Activated CD4-positive, alpha-beta T cell treated with anti-CD3 and anti-CD28 coated beads for 36 hours (primary cell): ENCODE data around the gene GPR153. TPM values are rescaled to one million over a fixed set of nuclear protein-coding genes. Genes with fewer than 3 reads are reported as not detected.
A peak's percentile ranks its signal among the peaks of the same experiment; 100 is the strongest.
"Not testable (repeated sequence)": the region's sequence is repeated elsewhere in the genome, so short reads cannot be mapped to it uniquely, and the experiment has no call there.

Experiments used
- ATAC-seq: fragments of 200-7000 bp; cut with Tn5 transposase; one replicate; pipeline ENCODE4 v1.10.0; 2021; ENCODE audit warnings: mild to moderate bottlenecking, moderate library complexity
- CTCF ChIA-PET: fragments of 350-600 bp; sonication (Branson Sonifier 250); formaldehyde crosslinking; loops from one replicate; lab custom pipeline; 2021; ENCODE audit warnings: antibody characterized with exemption; lab: Charles Lee
- POLR2A ChIA-PET: fragments of 350-600 bp; sonication (Branson Sonifier 250); formaldehyde crosslinking; loops from one replicate; lab custom pipeline; 2021; ENCODE audit warnings: antibody characterized with exemption, inconsistent platforms; lab: Charles Lee
- DNase-seq: peaks from one replicate; pipeline ENCODE4 v3.0.0-alpha.2; 2020
- H3K27ac Mint-ChIP-seq: one replicate; pipeline ENCODE4 v1.8.0; 2021; ENCODE audit warnings: mixed read lengths
- H3K27me3 Mint-ChIP-seq: one replicate; pipeline ENCODE4 v1.8.0; 2021; ENCODE audit warnings: mixed read lengths
- H3K36me3 Mint-ChIP-seq: one replicate; pipeline ENCODE4 v1.8.0; 2021; ENCODE audit warnings: low read depth, mixed read lengths
- H3K4me1 Mint-ChIP-seq: one replicate; pipeline ENCODE4 v1.8.0; 2021; ENCODE audit warnings: mixed read lengths
- H3K4me3 Mint-ChIP-seq: one replicate; pipeline ENCODE4 v1.8.0; 2021; ENCODE audit warnings: mild to moderate bottlenecking, moderate library complexity, mixed read lengths
- H3K9me3 Mint-ChIP-seq: one replicate; pipeline ENCODE4 v1.8.0; 2021; ENCODE audit warnings: low read depth, mixed read lengths
- intact Hi-C, 2 experiments: fragments of 100-400 bp; cut with DNase I in 1 of 2; cut with micrococcal nuclease in 1 of 2; formaldehyde crosslinking; loops; one replicate each; pipeline versions ENCODE4 v1.14.2 to v1.15.1; 2022 to 2024; cut with DNase I, micrococcal nuclease
- total RNA-seq, 2 experiments: library from RNA; stranded (reverse); gene quantifications; one replicate each; pipeline ENCODE4 v1.2.3, GENCODE V29; 2021

Gene GPR153
- total RNA-seq: under 1 TPM; 0.16 to 0.25 TPM

GRCh38 chr1:6260961-6261614 is at the start of gene GPR153:
Gene GPR153 (minus strand): TSS chr1:6261098. CDS start chr1:6254905, 6,193 bp downstream.
- H3K27me3 Mint-ChIP-seq: peaks cover 3% of the 10 kb centered on the region
- H3K36me3 Mint-ChIP-seq: peaks cover 1% of the 10 kb centered on the region
- ChIA-PET POLR2A (no interaction called here), CTCF (interaction anchor here (0.5 to 3.2 kb wide), 2 partner anchors 15 to 375 kb away, joined by 4 to 14 read pairs; no protein-coding TSS in a partner anchor)
- H3K27ac Mint-ChIP-seq: no peak within 1 kb of the TSS
- peaks cover 3% of the 10 kb centered on the region for H3K4me1 Mint-ChIP-seq
- intact Hi-C loops: loop anchor here in 1 of 2 experiments (1.0 kb wide), 3 partner anchors 15 to 132 kb away; partner anchors contain the start of gene ACOT7
- H3K9me3 Mint-ChIP-seq: no peaks in the 10 kb centered on the region
- peak within 1 kb of the TSS; percentile 33 for H3K4me3 Mint-ChIP-seq
- ATAC-seq: peak; percentile 73
- DNase-seq: peak; percentile 73

DNA sequence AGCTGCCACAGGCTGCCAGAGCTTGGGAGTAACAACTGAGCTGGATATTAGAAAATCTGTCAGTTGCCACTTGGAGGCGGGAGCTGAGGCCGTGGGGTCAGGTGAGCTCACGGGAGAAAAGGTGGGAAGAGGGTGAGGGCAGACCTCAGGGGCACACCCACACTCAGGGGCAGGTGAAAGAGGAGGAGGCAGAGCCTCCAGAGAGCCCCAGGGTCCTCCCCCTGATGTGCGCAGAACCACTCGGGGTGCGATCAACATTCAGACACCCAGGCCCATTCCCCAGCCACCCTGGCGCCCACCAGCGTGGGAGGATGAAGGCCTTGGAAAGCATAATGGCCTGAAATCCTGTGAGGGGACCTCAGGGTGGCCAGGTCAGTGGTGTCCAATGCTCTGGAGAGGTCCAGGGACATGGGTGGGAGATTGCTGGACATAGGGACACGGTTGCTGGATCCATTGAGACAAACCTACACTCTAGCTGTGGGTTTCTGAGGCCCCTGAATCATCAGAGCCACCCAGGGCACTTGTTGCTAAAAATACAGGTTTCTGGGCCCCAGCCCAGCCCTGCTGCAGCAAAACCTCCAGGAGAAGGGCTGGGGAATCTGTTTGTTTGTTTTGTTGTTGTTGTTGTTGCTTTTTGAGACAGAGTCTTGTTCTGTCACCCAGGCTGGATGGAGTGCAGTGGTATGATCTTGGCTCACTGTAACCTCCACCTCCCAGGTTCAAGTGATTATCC is 49.4 kb upstream of the GPR153 start:
- no peaks in the 10 kb centered on the region for H3K27me3 Mint-ChIP-seq

GRCh38 chr1:6309564-6309963 is 48.7 kb upstream of the GPR153 start:
- ChIA-PET CTCF (interaction anchor here (1.0 kb wide), 2 partner anchors 21 to 58 kb away, joined by 3 read pairs; no protein-coding TSS in a partner anchor), POLR2A (no interaction called here)
- Mint-ChIP-seq H3K4me1 (no peaks in the 10 kb centered on the region), H3K27me3 (no peaks in the 10 kb centered on the region), H3K27ac (no peak overlapping the region), H3K36me3 (peaks cover 8% of the 10 kb centered on the region), H3K4me3 (no peak overlapping the region), H3K9me3 (no peaks in the 10 kb centered on the region)
- intact Hi-C loops: no loop called here
- no peak for ATAC-seq
- DNase-seq: no peak

More for the DNA sequence above, 49.4 kb upstream of the GPR153 start:
- H3K36me3 Mint-ChIP-seq: peaks cover 8% of the 10 kb centered on the region
- intact Hi-C loops: no loop called here
- H3K4me3 Mint-ChIP-seq: no peak overlapping the region
- no peak for ATAC-seq
- H3K27ac Mint-ChIP-seq: no peak overlapping the region
- ChIA-PET CTCF (no interaction called here), POLR2A (no interaction called here)
- H3K9me3 Mint-ChIP-seq: no peaks in the 10 kb centered on the region
- no peaks in the 10 kb centered on the region for H3K4me1 Mint-ChIP-seq
- DNase-seq: no peak

GRCh38 chr1:6308449-6308848 is 47.6 kb upstream of the GPR153 start:
- no peak for DNase-seq
- Mint-ChIP-seq H3K9me3 (no peaks in the 10 kb centered on the region), H3K4me3 (no peak overlapping the region), H3K27me3 (no peaks in the 10 kb centered on the region), H3K4me1 (no peaks in the 10 kb centered on the region), H3K36me3 (peaks cover 8% of the 10 kb centered on the region), H3K27ac (no peak overlapping the region)
- CTCF ChIA-PET: interaction anchor here (1.0 kb wide), 1 partner anchor 59 kb away, joined by 3 read pairs; no protein-coding TSS in a partner anchor
- ATAC-seq: no peak
- intact Hi-C loops: no loop called here
- POLR2A ChIA-PET: no interaction called here

- H3K27ac Mint-ChIP-seq, H3K36me3 Mint-ChIP-seq, H3K9me3 Mint-ChIP-seq, CTCF ChIA-PET, DNase-seq, H3K27me3 Mint-ChIP-seq, ATAC-seq, POLR2A ChIA-PET, H3K4me1 Mint-ChIP-seq, intact Hi-C loops, H3K4me3 Mint-ChIP-seq: not testable (repeated sequence)
Observed at GRCh38 chr1:6307682-6308081, 46.8 kb upstream of the GPR153 start.

GRCh38 chr1:6307099-6307498 is 46.2 kb upstream of the GPR153 start:
- intact Hi-C loops: no loop called here
- no peak for ATAC-seq
- peaks cover 8% of the 10 kb centered on the region for H3K36me3 Mint-ChIP-seq
- CTCF ChIA-PET: interaction anchor here (0.9 kb wide), 1 partner anchor 98 kb away, joined by 3 read pairs; no protein-coding TSS in a partner anchor
- H3K9me3 Mint-ChIP-seq: no peaks in the 10 kb centered on the region
- no peak for DNase-seq
- H3K4me1 Mint-ChIP-seq: no peaks in the 10 kb centered on the region
- POLR2A ChIA-PET: no interaction called here
- no peak overlapping the region for H3K4me3 Mint-ChIP-seq
- no peaks in the 10 kb centered on the region for H3K27me3 Mint-ChIP-seq
- H3K27ac Mint-ChIP-seq: no peak overlapping the region

GRCh38 chr1:6303397-6304012 is 42.6 kb upstream of the GPR153 start:
- intact Hi-C loops: no loop called here
- ChIA-PET POLR2A (no interaction called here), CTCF (no interaction called here)
- H3K9me3 Mint-ChIP-seq: no peaks in the 10 kb centered on the region
- H3K27me3 Mint-ChIP-seq: no peaks in the 10 kb centered on the region
- H3K27ac Mint-ChIP-seq: no peak overlapping the region
- H3K4me1 Mint-ChIP-seq: no peaks in the 10 kb centered on the region
- H3K4me3 Mint-ChIP-seq: no peak overlapping the region
- peaks cover 8% of the 10 kb centered on the region for H3K36me3 Mint-ChIP-seq
- DNase-seq: no peak
- no peak for ATAC-seq

DNA sequence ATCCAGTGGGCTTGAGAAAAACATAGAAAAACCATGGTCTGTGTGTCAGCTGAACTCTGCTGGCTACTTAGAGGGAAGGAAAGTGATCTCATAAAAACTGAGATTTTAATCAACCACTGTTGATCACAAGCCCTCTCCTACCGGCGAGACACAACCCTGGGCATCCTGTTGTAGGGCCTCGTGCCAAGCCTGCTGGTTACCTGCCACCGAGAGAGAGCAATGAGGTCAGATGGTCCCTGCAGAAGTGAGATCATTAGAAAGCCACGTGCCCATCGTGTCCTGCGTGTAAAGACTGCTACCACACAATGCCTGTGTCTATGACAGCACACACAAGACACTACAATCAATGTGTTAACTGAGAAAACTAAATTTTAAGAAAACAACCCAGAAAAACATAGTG is 41.7 kb upstream of the GPR153 start:
- ATAC-seq: no peak
- no peak overlapping the region for H3K4me3 Mint-ChIP-seq
- H3K4me1 Mint-ChIP-seq: no peaks in the 10 kb centered on the region
- intact Hi-C loops: no loop called here
- ChIA-PET CTCF (no interaction called here), POLR2A (no interaction called here)
- no peaks in the 10 kb centered on the region for H3K27me3 Mint-ChIP-seq
- no peak overlapping the region for H3K27ac Mint-ChIP-seq
- H3K36me3 Mint-ChIP-seq: peaks cover 8% of the 10 kb centered on the region
- no peak for DNase-seq
- no peaks in the 10 kb centered on the region for H3K9me3 Mint-ChIP-seq

DNA sequence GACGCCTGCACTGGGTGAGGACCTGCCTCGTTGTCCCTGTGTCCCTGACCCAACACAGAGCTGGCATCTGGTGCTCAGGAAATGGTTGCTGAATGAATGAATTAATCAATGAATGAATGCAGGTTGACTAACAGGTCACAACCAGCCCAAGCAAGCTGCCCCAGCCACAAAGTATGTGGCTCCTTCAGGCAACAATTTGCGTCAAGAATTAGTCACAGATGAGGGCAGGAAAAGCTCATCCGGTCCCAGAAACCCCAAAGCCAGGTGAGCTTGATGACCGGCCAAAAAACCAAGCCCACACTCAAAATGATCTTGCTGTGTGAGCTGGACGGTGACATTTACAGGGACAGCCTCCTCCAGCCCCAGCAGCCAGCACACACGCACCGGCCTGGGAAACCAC is 40.6 kb upstream of the GPR153 start:
- Mint-ChIP-seq H3K36me3 (peaks cover 3% of the 10 kb centered on the region), H3K4me3 (no peak overlapping the region), H3K4me1 (no peaks in the 10 kb centered on the region), H3K27me3 (no peaks in the 10 kb centered on the region), H3K9me3 (no peaks in the 10 kb centered on the region), H3K27ac (no peak overlapping the region)
- ATAC-seq (no peak), DNase-seq (no peak)
- intact Hi-C loops: no loop called here
- CTCF ChIA-PET: no interaction called here
- POLR2A ChIA-PET: no interaction called here

DNA sequence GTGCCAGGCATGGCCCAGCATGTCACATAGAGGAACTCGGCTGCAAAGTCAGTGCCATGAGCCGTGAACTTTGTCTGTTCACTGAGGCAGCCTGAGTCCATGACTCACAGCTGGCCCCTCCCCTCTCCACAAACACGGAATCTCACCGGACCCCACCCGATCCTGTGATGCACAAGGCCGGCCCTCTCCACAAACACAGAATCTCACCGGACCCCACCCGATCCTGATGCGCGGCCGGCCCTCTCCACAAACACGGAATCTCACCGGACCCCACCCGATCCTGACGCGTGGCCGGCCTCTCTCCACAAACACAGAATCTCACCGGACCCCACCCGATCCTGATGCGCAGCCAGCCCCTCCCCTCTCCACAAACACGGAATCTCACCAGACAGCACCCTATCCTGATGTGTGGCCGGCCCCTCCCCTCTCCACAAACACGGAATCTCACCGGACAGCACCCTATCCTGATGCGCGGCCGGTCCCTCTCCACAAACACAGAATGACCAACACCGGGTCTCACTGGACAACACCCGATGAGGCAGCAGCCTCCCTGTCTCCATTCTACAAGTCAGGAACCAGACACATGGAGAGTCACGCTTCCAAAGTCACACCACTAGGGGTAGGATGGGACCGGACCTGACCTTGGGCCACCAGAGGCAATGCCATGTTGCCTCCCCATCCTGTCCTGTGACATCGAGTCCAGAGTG is 39.6 kb upstream of the GPR153 start:
- H3K4me3 Mint-ChIP-seq: no peak overlapping the region
- no peaks in the 10 kb centered on the region for H3K4me1 Mint-ChIP-seq
- H3K9me3 Mint-ChIP-seq: no peaks in the 10 kb centered on the region
- CTCF ChIA-PET: no interaction called here
- ATAC-seq: no peak
- intact Hi-C loops: no loop called here
- POLR2A ChIA-PET: no interaction called here
- no peaks in the 10 kb centered on the region for H3K27me3 Mint-ChIP-seq
- H3K36me3 Mint-ChIP-seq: no peaks in the 10 kb centered on the region
- DNase-seq: no peak
- H3K27ac Mint-ChIP-seq: no peak overlapping the region

DNA sequence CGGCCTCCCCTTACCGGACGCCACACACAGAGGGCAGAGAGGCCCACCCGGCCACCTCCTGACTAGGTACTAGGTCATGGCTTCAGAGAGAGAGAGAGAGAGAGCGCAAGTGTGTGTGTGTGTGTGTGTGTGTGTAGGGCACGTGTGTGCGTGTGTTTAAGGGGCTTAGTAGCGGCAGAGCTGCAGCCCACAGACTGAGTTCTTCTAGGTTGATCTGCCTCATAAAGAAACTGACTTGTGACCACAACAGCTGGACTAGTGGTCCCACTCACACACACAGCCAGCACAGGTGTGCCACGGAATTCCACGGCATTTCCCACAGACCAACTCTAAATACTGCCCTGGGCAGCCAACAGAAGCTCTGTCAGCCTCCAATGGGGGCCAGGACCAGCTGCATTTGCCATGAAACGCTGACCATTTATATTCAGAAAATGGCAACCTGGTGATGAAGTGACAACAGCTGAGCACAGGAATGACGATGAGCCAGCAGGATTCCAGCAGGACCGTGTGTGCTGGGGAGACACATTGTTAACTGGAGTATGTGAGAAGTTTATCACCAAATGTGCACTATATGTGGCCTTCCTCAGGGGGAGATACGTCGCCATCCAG is 38.8 kb upstream of the GPR153 start:
- H3K9me3 Mint-ChIP-seq: no peaks in the 10 kb centered on the region
- POLR2A ChIA-PET: no interaction called here
- no peak for DNase-seq
- no peak overlapping the region for H3K4me3 Mint-ChIP-seq
- H3K36me3 Mint-ChIP-seq: peaks cover 3% of the 10 kb centered on the region
- CTCF ChIA-PET: interaction anchor here (0.7 kb wide), 1 partner anchor 19 kb away, joined by 3 read pairs; no protein-coding TSS in a partner anchor
- no peaks in the 10 kb centered on the region for H3K27me3 Mint-ChIP-seq
- ATAC-seq: no peak
- intact Hi-C loops: no loop called here
- no peak overlapping the region for H3K27ac Mint-ChIP-seq
- no peaks in the 10 kb centered on the region for H3K4me1 Mint-ChIP-seq
